HEK293 (cell line): ENCODE results near the gene GRIK4.

Experiments
- ATF2 ChIP-seq: fragments of 450-650 bp; formaldehyde crosslinking; IDR thresholded peaks from 2 replicates; pipeline ENCODE4 v1.5.1; 2016; ENCODE audit warnings: missing biosample characterization, missing genetic modification characterization, low read depth
- BCL11A ChIP-seq: fragments of 450-650 bp; formaldehyde crosslinking; IDR thresholded peaks from 2 replicates; pipeline ENCODE4 v1.5.1; 2016; ENCODE audit warnings: low read depth, missing biosample characterization, missing genetic modification characterization
- CTCF ChIP-seq: fragments of 450-650 bp; formaldehyde crosslinking; IDR thresholded peaks from 2 replicates; pipeline ENCODE4 v1.5.1; 2016; ENCODE audit warnings: missing biosample characterization, missing genetic modification characterization
- YY1 ChIP-seq: fragments of 450-650 bp; formaldehyde crosslinking; IDR thresholded peaks from 2 replicates; pipeline ENCODE4 v1.5.1; 2018; ENCODE audit warnings: missing biosample characterization, missing genetic modification characterization
- ZBTB17 ChIP-seq: fragments of 450-650 bp; formaldehyde crosslinking; IDR thresholded peaks from 2 replicates; pipeline ENCODE4 v1.5.1; 2016; ENCODE audit warnings: missing biosample characterization, missing genetic modification characterization
- ZNF248 ChIP-seq: fragments of 450-650 bp; formaldehyde crosslinking; IDR thresholded peaks from 2 replicates; pipeline ENCODE4 v1.5.1; 2017; ENCODE audit warnings: missing biosample characterization, missing genetic modification characterization
- ZNF266 ChIP-seq: fragments of 450-650 bp; formaldehyde crosslinking; IDR thresholded peaks from 2 replicates; pipeline ENCODE4 v1.5.1; 2016; ENCODE audit warnings: missing biosample characterization, missing genetic modification characterization, low read depth
- ZNF311 ChIP-seq: fragments of 450-650 bp; formaldehyde crosslinking; IDR thresholded peaks from 2 replicates; pipeline ENCODE4 v1.5.1; 2017; ENCODE audit warnings: missing biosample characterization, missing genetic modification characterization, borderline replicate concordance
- ZNF548 ChIP-seq: fragments of 450-650 bp; formaldehyde crosslinking; IDR thresholded peaks from 2 replicates; pipeline ENCODE4 v1.5.1; 2016; ENCODE audit warnings: missing biosample characterization, missing genetic modification characterization
- TF ChIP-seq, protein P1 (sequence below): fragments of 450-650 bp; formaldehyde crosslinking; IDR thresholded peaks from 2 replicates; pipeline ENCODE4 v1.5.1; 2016; ENCODE audit warnings: missing biosample characterization, missing genetic modification characterization

- TF ChIP-seq, protein P1, sequence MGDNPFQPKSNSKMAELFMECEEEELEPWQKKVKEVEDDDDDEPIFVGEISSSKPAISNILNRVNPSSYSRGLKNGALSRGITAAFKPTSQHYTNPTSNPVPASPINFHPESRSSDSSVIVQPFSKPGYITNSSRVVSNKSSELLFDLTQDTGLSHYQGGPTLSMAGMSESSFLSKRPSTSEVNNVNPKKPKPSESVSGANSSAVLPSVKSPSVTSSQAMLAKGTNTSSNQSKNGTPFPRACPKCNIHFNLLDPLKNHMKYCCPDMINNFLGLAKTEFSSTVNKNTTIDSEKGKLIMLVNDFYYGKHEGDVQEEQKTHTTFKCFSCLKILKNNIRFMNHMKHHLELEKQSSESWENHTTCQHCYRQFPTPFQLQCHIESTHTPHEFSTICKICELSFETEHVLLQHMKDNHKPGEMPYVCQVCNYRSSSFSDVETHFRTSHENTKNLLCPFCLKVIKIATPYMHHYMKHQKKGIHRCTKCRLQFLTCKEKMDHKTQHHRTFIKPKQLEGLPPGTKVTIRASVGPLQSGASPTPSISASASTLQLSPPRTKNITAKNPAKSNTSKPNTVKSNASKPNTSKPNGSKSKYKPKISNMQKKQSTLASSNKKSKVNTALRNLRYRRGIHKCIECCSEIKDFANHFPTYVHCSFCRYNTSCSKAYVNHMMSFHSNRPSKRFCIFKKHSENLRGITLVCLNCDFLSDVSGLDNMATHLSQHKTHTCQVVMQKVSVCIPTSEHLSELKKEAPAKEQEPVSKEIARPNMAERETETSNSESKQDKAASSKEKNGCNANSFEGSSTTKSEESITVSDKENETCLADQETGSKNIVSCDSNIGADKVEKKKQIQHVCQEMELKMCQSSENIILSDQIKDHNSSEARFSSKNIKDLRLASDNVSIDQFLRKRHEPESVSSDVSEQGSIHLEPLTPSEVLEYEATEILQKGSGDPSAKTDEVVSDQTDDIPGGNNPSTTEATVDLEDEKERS = no peak
- TF ChIP-seq CTCF = no peak
- no peak for TF ChIP-seq ATF2 (tag by site-specific recombination)
- no peak for TF ChIP-seq ZNF248 (tag by site-specific recombination)
- TF ChIP-seq YY1 (tag by site-specific recombination) = no peak
- TF ChIP-seq ZNF548 = no peak
- TF ChIP-seq ZNF266 (tag by site-specific recombination) = no peak
- no peak for TF ChIP-seq ZNF311 (tag by site-specific recombination)
- TF ChIP-seq ZBTB17 = no peak
- no peak for TF ChIP-seq BCL11A
These were observed 168.8 kb downstream of the GRIK4 start for GRCh38 chr11:120680322-120680721.
